HL-60 (cell line): Measurements from ENCODE around the gene CIZ1.

Experiments used
- GABPA ChIP-seq: IDR thresholded peaks from 2 replicates; pipeline ENCODE4 v1.6.1; 2012; ENCODE audit warnings: low read depth
- POLR2AphosphoS5 ChIP-seq: IDR thresholded peaks from 2 replicates; pipeline ENCODE4 v1.6.1; 2012; ENCODE audit warnings: low read depth
- TF ChIP-seq, protein P1 (sequence below): IDR thresholded peaks from one replicate; pipeline ENCODE4 v1.5.1; 2011; ENCODE audit warnings: low read length, control low read depth, inconsistent platforms; ENCODE audit not compliant: insufficient read depth

DNA sequence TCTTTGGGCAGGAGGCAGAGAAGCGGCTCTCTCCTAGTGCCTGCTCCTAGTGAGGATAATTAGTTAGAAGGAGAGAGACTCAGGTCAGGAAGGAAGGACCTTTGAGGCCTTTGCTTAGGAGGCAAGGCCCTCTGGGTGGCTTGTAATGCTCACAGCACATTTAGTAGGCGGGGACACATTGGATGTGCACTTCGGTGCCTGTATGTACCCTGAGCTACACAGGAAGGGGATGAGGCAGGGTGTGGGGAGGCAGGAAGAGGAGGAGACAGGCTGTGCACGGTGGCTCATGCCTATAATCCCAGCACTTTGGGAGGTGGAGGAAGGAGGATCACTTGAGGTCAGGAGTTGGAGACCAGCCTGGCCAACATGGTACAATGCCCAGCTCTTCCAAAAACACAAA lies 49.3 kb downstream of the CIZ1 start:
- TF ChIP-seq POLR2AphosphoS5 (no peak), GABPA (no peak)
- TF ChIP-seq, protein P1, sequence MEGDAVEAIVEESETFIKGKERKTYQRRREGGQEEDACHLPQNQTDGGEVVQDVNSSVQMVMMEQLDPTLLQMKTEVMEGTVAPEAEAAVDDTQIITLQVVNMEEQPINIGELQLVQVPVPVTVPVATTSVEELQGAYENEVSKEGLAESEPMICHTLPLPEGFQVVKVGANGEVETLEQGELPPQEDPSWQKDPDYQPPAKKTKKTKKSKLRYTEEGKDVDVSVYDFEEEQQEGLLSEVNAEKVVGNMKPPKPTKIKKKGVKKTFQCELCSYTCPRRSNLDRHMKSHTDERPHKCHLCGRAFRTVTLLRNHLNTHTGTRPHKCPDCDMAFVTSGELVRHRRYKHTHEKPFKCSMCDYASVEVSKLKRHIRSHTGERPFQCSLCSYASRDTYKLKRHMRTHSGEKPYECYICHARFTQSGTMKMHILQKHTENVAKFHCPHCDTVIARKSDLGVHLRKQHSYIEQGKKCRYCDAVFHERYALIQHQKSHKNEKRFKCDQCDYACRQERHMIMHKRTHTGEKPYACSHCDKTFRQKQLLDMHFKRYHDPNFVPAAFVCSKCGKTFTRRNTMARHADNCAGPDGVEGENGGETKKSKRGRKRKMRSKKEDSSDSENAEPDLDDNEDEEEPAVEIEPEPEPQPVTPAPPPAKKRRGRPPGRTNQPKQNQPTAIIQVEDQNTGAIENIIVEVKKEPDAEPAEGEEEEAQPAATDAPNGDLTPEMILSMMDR = no peak
